ENCODE measurements around the gene DLST.

GRCh38 chr14:74904635-74905503 is 23.2 kb downstream of the DLST start:
- no peak for TF ChIP-seq CTCF (conservative IDR thresholded peaks at IDR 0.05; ENCODE audit: low read length)
- no peak for TF ChIP-seq EZH2phosphoT487 (IDR thresholded peaks at IDR 0.05; ENCODE audit: borderline replicate concordance)

Data from Loucy (cell line).